ENCODE measurements around the gene ZBTB20. TPM values are rescaled to one million over a fixed set of nuclear protein-coding genes. Genes with fewer than 3 reads are reported as not detected.
A peak's percentile ranks its signal among the peaks of the same experiment; 100 is the strongest.

Gene ZBTB20
- total RNA-seq, 1 donor from 2014 or later: 91.2 TPM

GRCh38 chr3:115095236-115095635, 51.9 kb downstream of the ZBTB20 start:
- Mint-ChIP-seq H3K27me3 (no peaks in the 10 kb centered on the region), H3K4me3 (no peak overlapping the region), H3K36me3 (ENCODE audit: low read depth) (peaks cover 3% of the 10 kb centered on the region), H3K4me1 (peaks cover 21% of the 10 kb centered on the region), H3K27ac (no peak overlapping the region), H3K9me3 (no peaks in the 10 kb centered on the region)
- TF ChIP-seq CTCF (IDR thresholded peaks at IDR 0.05): no peak
- intact Hi-C loops (cut with micrococcal nuclease): no loop called here
- ChIA-PET CTCF (no interaction called here), POLR2A (interaction anchor here (1.0 kb wide), 1 partner anchor 51 kb away, joined by 4 read pairs; no protein-coding TSS in a partner anchor)
- DNase-seq (no peak), ATAC-seq (ENCODE audit: low read depth) (no peak)

- Mint-ChIP-seq H3K9me3 (no peaks in the 10 kb centered on the region), H3K27me3 (no peaks in the 10 kb centered on the region), H3K4me3 (no peak overlapping the region), H3K4me1 (peaks cover 5% of the 10 kb centered on the region), H3K36me3 (ENCODE audit: low read depth) (peaks cover 3% of the 10 kb centered on the region), H3K27ac (no peak overlapping the region)
- no peak for TF ChIP-seq CTCF (IDR thresholded peaks at IDR 0.05)
- ATAC-seq (ENCODE audit: low read depth): peak; percentile 45
- intact Hi-C loops (cut with micrococcal nuclease): loop anchor here (1.0 to 5.0 kb wide), 8 partner anchors 54 to 722 kb away; partner anchors contain the start of gene ZBTB20
- no peak for DNase-seq
- POLR2A ChIA-PET: no interaction called here
- CTCF ChIA-PET: interaction anchor here (0.9 to 4.0 kb wide), 19 partner anchors 9 to 723 kb away, joined by 3 to 36 read pairs (median 5); no protein-coding TSS in a partner anchor
Observed at GRCh38 chr3:115092220-115092791, 54.8 kb downstream of the ZBTB20 start.

GRCh38 chr3:115090712-115091111, 56.4 kb downstream of the ZBTB20 start:
- Mint-ChIP-seq H3K4me1 (peaks cover 5% of the 10 kb centered on the region), H3K9me3 (no peaks in the 10 kb centered on the region), H3K36me3 (ENCODE audit: low read depth) (peaks cover 3% of the 10 kb centered on the region), H3K4me3 (no peak overlapping the region), H3K27me3 (no peaks in the 10 kb centered on the region), H3K27ac (no peak overlapping the region)
- CTCF ChIA-PET: interaction anchor here (1.1 to 4.0 kb wide), 6 partner anchors 49 to 693 kb away, joined by 5 to 36 read pairs (median 7); no protein-coding TSS in a partner anchor
- intact Hi-C loops (cut with micrococcal nuclease): loop anchor here (5.0 kb wide), 2 partner anchors 127 to 708 kb away; no protein-coding TSS in a partner anchor
- no peak for DNase-seq
- POLR2A ChIA-PET: no interaction called here
- TF ChIP-seq CTCF (IDR thresholded peaks at IDR 0.05): no peak
- ATAC-seq (ENCODE audit: low read depth): no peak

GRCh38 chr3:115089481-115089880, 57.6 kb downstream of the ZBTB20 start:
- no peak overlapping the region for H3K27ac Mint-ChIP-seq
- H3K27me3 Mint-ChIP-seq: no peaks in the 10 kb centered on the region
- peaks cover 3% of the 10 kb centered on the region for H3K36me3 Mint-ChIP-seq (ENCODE audit: low read depth)
- intact Hi-C loops (cut with micrococcal nuclease): no loop called here
- CTCF ChIA-PET: no interaction called here
- no peak for TF ChIP-seq CTCF (IDR thresholded peaks at IDR 0.05)
- DNase-seq: no peak
- peaks cover 9% of the 10 kb centered on the region for H3K4me1 Mint-ChIP-seq
- POLR2A ChIA-PET: interaction anchor here (0.8 kb wide), 1 partner anchor 40 kb away, joined by 3 read pairs; no protein-coding TSS in a partner anchor
- no peaks in the 10 kb centered on the region for H3K9me3 Mint-ChIP-seq
- H3K4me3 Mint-ChIP-seq: no peak overlapping the region
- no peak for ATAC-seq (ENCODE audit: low read depth)

- TF ChIP-seq CTCF (IDR thresholded peaks at IDR 0.05): no peak
- peaks cover 15% of the 10 kb centered on the region for H3K4me1 Mint-ChIP-seq
- no peak overlapping the region for H3K4me3 Mint-ChIP-seq
- CTCF ChIA-PET: interaction anchor here (0.7 to 1.0 kb wide), 2 partner anchors 9 to 669 kb away, joined by 3 read pairs; no protein-coding TSS in a partner anchor
- no peak overlapping the region for H3K27ac Mint-ChIP-seq
- POLR2A ChIA-PET: no interaction called here
- intact Hi-C loops (cut with micrococcal nuclease): no loop called here
- no peaks in the 10 kb centered on the region for H3K36me3 Mint-ChIP-seq (ENCODE audit: low read depth)
- ATAC-seq (ENCODE audit: low read depth) (no peak), DNase-seq (no peak)
- no peaks in the 10 kb centered on the region for H3K9me3 Mint-ChIP-seq
- H3K27me3 Mint-ChIP-seq: no peaks in the 10 kb centered on the region
Observed at GRCh38 chr3:115087512-115087911, 59.6 kb downstream of the ZBTB20 start.
